NCI-H510A (cell line): ENCODE data around the gene PVALEF.

Experiments
- DNase-seq: peaks from one replicate; lab custom pipeline; 2025; lab: John Stamatoyannopoulos, UW

PVALEF gene

GRCh38 chr17:81162491-81162890, 2.8 kb upstream of the PVALEF start:
- no peak for DNase-seq

DNA sequence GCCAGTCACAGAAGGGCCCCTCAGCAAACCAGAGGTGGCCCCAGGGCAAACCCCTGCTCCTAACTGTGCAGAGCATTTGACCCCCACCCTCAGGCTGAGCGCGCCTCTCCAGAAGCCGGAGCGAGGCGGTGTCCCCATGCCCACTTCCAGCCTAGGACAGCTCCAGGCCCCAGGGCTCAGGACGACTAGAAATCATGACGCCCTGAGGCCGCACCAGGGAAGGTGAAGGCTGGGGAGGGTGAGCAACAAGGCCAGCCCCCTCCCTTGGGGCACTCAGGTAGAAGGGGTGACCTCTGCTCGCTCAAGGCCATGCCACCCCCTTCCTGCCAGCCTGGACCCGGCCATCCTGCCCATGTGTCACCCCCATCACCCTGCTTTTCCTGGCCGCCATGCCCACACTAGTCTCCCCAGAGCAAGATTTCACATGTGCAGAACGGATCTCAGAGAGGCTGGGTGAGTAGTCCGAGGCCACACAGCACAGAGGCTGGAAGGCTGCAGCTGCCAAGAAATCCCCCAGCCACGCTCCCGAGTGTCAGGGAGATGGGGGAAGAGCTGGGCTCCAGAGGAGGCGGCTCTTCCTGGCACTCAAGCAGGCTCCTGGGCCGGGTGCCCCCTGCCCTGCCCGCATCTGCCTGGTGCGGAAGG, 2.1 kb upstream of the PVALEF start:
- DNase-seq = no peak

- DNase-seq = no peak
Observed at GRCh38 chr17:81163703-81164370, 1.5 kb upstream of the PVALEF start.

DNA sequence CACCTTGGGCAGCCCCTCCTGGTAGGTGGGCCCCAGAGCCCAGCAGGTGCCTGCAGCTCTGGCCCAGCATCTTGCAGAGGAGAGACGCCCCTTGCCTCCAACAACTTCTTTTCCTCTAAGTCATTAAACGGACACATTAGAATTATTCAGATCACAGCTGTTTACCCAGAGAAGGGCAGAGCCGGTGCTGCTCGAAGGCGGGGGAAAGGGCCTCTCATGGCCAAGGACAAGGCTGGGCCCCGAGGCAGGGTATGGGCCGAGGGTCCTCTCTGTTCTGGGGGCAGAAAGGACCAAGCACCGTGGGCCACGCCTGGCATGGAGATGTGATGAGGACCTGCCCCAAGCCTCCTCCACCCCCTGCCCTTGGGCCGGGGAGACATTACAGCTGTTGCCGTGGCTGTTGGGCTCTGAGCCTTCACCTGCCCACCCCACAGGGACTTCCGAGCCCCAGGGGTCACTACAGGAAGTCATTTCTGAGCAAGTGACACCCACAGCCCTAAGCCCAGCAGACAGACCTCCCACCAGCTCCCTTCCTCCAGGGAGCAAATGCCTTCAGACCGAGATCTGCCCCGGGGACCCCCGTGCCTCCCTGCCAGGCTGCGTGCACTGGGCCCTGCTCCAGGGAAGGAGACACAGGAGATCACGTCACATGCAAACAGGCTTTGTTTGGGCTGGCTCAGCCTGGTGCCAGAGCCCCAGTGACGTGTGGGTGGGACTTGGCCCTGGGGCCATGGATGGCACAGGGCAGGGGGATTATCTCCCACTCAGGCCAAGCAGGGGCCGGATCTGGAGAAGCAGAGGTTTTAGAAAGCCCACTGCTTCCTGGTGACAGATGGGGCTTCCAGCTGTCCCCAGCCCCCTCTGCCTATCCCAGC, 699 bp upstream of the PVALEF start:
- DNase-seq = no peak

GRCh38 chr17:81166033-81166492, 756 bp downstream of the PVALEF start, which contains the start of gene AATK:
TSS of gene AATK (minus strand) at chr17:81166221. CDS start at chr17:81165992, 229 bp downstream.
- DNase-seq = no peak

GRCh38 chr17:81167194-81167524, 1.9 kb downstream of the PVALEF start:
- no peak for DNase-seq

- no peak for DNase-seq
Observed at GRCh38 chr17:81167638-81168037, 2.3 kb downstream of the PVALEF start.

- DNase-seq = no peak
Observed at GRCh38 chr17:81169870-81170309, 4.6 kb downstream of the PVALEF start.

- no peak for DNase-seq
Observed at GRCh38 chr17:81170727-81171494, 5.6 kb downstream of the PVALEF start.

DNA sequence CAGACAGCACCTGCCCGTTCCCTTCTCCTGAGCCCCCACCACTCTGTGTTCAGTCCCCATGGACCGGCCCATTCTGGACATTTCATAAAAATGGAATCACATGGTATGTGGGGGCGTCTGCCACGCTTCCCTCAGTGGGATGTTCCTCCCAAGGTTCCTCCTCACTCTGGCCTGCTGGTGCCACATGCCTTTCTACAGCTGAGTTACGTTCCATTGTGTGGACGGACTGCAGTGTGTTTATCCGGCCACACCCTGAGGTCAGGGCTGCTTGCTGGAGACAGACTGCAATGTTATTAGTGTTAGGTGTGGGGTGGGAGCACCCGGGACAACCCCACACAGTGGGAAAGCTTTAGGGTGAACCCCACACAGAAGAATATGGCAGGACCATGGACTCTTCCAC, 6.6 kb downstream of the PVALEF start:
- DNase-seq = no peak

DNA sequence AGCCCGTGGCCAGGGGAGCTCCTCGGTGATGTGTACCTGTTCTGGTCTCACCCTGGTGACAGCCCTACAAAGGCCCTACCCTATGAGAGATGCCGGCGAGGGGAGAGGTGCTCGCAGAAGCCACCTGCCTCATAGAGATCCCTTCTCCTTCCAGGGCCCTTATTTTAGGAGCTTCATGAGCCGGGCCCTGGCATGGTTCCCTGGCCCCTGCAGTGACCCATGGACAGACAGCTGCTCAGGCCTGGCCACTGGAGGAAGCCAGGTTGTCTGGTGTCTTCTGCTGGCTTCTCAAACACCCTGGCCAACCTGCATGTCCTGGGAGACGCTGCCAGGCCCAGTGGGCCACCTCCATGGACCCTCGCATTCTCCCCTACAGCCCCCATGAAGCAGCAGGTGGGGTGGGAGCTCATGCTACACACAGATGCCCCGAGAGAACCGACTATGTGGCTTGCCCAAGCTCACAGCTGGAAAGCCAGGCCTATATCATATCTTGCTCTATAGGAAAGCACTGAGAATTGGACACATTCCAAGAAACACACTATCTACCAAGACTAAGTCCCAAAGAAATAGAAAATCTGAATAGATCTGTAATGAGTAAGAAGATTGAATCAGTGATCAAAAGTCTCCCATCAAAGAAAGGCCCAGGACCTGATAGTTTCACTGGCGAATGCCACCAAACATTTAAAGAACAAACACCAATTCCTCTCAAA, 7.9 kb downstream of the PVALEF start:
- no peak for DNase-seq

DNA sequence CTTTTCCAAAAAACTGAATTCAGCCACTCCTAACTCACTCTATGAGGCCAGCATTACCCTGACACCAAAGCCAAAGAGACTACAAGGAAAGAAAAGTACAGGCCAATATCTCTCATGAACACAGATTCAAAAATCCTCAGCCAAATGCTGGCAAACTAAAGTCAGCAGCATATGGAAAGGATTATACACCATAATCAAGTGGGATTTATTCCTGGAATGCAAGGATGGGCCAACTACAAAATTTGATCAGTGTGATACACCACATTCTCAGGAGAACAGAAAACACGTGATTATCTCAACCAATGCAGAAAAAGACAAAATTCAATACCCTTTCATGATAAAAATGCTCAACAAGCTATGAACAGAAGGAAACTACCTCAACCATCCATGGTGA, 8.5 kb downstream of the PVALEF start:
- no peak for DNase-seq

DNA sequence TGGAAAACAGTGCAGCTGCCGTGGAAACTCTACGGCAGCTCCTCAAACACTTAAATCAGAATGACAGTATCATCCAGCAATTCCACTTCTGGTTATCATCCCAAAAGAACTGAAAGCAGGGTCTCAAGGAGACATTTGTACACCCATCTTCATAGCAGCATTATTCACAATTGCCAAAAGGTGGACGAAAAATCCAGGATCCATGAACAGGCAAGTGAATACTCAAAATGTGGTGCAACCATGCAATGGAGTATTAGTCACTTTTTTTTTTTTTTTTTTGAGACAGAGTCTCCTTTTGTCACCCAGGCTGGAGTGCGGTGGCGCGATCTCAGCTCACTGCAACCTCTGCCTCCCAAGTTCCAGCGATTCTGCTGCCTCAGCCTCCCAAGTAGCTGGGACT, 11.4 kb downstream of the PVALEF start:
- DNase-seq = no peak

- no peak for DNase-seq
Observed at GRCh38 chr17:81178136-81179091, 13.1 kb downstream of the PVALEF start.

DNA sequence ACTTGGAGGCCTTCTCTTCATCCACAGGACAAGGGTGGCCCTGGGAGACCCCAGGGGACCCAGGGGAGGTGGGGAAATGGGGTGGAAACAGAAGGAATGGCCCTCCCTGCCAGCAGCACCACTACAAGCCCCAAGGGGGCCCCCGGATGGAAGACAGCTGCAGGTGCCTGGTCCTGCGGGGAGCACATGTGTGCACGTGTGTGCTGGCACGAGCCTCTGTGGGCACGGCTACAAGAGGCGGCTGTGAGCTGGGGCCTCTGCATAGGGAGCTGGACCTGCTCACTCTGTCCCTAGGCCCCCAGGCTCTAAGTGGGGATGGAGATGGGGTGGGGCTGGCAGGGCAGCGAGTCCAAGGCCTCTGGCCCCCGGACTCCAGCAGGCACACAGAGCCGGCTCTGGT, 13.9 kb downstream of the PVALEF start:
- no peak for DNase-seq

DNA sequence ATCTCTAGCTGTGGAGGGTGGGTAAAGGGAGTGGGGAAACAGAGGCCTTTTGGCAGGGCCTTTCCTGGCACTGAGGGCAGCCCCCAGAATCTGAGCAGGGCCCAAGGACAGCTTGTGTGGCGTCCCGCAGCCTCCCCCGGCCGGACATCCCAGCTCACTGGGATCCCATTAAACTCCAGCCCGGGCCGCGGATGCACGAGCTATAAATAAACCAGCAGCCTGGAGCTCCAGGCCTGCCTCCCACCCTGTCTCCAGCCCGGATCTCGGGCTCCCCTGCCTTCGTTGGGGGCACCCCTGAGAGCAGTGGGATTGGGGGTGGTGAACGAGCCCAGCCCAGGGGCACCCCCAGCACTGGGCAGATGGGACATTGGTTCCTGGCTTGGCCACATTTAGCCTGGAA, 14.6 kb downstream of the PVALEF start:
- DNase-seq = no peak

- no peak for DNase-seq
Observed at GRCh38 chr17:81180836-81181810, 15.8 kb downstream of the PVALEF start.

DNA sequence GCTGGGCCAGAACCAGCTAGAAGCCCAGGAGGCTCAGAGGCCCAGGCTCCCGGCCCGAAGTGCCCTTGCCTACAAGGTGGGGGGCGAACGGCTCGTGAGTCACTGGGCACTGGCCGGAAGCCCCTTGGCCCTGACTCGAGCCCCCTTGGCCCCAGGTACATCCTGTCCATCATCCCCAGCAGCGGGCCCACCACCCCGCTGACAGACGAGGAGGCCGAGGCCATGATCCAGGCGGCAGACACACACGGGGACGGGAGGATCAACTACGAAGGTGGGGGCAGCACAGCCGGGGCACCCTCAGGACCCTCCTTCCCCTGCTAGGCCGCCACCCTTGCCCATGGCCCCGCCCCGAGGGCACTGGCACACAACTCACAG, 16.5 kb downstream of the PVALEF start:
- DNase-seq = no peak

GRCh38 chr17:81182596-81182995, 17.3 kb downstream of the PVALEF start:
- no peak for DNase-seq
